ELR (cell line): ENCODE measurements around the gene SOX1.

Experiments
- DNase-seq: peaks from one replicate; pipeline ENCODE4 v3.0.0-alpha.2; 2015; ENCODE audit warnings: low read depth

SOX1 gene

GRCh38 chr13:112106478-112107141 lies 39.7 kb downstream of the SOX1 start:
- no peak for DNase-seq

DNA sequence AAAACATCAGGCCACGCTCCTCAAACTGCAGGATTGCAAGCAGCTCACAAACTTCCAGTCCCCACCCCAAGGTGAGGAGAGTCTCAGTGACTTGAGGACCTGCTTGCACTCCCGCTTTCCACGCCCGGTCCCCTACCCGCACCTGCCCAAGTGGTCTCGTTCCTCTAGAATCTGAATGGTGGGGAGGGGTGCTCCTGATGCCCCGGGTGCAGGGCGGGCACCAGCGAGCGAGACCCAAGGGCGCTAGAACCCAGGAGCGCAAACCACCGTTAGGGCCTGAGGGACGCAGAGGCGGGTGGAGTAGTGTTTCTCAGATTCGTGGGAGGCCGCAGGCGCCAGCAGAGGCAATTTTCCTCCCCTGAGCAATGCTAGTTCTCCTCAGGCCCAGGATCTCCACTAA lies 40.3 kb downstream of the SOX1 start:
- no peak for DNase-seq

DNA sequence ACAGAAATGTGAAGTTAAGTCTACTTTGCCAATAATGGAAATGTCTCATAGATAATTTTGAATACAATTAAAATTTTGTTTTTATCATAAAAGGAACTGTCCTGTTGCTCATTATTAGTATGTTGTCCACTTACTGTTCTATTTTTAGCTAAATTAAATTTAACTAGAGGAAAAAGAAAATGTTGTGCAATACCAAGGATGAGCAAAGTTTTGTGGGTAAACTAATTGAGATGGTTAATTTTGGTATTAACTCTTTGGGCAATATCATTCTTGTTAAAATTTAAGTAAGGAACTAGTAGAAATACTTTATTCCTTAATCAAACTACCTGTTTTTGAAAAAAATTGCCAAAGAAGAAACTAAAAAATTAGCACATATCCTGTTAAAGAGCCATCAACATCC lies 43.5 kb downstream of the SOX1 start:
- no peak for DNase-seq

- DNase-seq: no peak
These were observed 44.4 kb downstream of the SOX1 start for GRCh38 chr13:112111239-112111857.

- no peak for DNase-seq
These were observed 45.8 kb downstream of the SOX1 start for GRCh38 chr13:112112534-112113276.

- no peak for DNase-seq
These were observed 46.4 kb downstream of the SOX1 start for GRCh38 chr13:112113348-112113747.

GRCh38 chr13:112113851-112114250 lies 46.9 kb downstream of the SOX1 start:
- no peak for DNase-seq

DNA sequence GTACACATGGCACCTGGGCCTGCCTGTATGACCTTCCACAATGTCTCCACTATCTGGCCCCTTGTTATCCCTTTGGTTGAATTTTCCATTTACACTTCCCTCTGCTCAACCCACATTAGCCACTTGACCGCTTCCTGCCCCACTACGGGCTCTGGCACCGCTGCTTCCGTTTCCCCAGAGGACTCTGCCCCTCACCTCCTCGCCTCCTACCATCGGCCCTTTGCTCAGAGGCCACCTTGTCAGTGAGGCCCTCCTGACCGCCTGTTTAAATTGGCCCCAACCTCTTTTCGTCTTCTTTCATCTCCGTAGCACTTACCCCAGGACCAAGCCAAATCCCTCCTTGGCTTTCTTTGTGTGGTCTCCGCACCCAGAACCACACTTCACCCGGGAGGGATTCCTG lies 47.4 kb downstream of the SOX1 start:
- DNase-seq: no peak

- DNase-seq: no peak
These were observed 48.6 kb downstream of the SOX1 start for GRCh38 chr13:112115403-112116091.

DNA sequence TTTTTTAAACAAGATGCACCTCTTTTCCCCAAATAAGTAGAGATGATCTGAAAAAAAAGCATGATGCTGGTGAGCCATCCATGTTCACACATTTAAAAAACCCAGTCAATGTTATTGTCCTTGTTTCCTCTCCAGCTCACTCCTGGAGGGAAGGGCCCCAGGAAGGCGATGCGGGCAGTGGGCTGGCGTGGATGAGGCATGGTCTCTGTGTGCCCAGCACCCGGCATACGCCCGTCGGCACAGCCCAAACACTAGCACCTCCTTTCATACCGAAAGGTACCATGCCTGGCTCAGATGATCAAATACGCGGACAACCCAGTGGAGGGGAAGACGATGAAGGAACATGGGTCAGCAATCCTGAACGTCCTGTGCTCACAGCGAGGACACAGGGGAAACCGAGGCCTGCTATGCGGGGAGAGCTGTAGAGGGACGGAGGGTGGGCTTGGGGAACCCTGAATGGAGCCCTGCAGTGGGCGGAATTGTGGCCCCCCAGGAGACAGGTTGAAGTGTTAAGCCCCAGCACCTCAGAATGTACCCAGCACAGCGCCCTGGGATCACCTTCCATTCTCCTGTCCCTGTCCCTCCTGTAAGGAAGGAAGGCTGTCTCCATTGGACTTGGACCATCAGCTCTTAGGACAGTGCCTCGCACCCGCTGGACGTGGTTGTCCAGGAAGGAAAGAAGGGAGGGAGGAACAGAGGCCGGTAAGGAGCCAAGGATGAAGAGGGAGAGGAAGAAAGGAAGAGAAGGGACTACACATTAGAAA lies 49.4 kb downstream of the SOX1 start:
- DNase-seq: no peak

- DNase-seq: no peak
These were observed 50.5 kb downstream of the SOX1 start for GRCh38 chr13:112117258-112117954.

- no peak for DNase-seq
These were observed 51.0 kb downstream of the SOX1 start for GRCh38 chr13:112117955-112118302.

- no peak for DNase-seq
These were observed 51.6 kb downstream of the SOX1 start for GRCh38 chr13:112118451-112119064.

GRCh38 chr13:112119192-112120030 lies 52.5 kb downstream of the SOX1 start:
- DNase-seq: no peak

GRCh38 chr13:112120031-112120373 lies 53.1 kb downstream of the SOX1 start:
- DNase-seq: no peak
